SU-DHL-6 (cell line): Measurements from ENCODE around the gene MIS18BP1.

Source experiments
- H2AFZ ChIP-seq: fragments of 200-600 bp; sonication (generic); 2 replicates; pipeline ENCODE4 v1.6.1; 2014; ENCODE audit warnings: low read depth, mild to moderate bottlenecking, moderate library complexity, mixed read lengths, antibody characterized with exemption, low read length; ENCODE audit not compliant: severe bottlenecking
- H3F3A ChIP-seq: fragments of 200-600 bp; shearing (Covaris generic); 2 replicates; pipeline ENCODE4 v1.6.0; 2016; ENCODE audit warnings: antibody characterized with exemption, mild to moderate bottlenecking; ENCODE audit not compliant: insufficient read depth
- H3K27ac ChIP-seq: fragments of 200-600 bp; sonication (generic); 2 replicates; pipeline ENCODE4 v1.5.1; 2016; ENCODE audit warnings: low read depth, mild to moderate bottlenecking, low read length, moderate library complexity, mixed read lengths
- H3K27me3 ChIP-seq: fragments of 200-600 bp; sonication (generic), shearing (Covaris generic); 2 replicates; pipeline ENCODE4 v1.6.0; 2014; ENCODE audit warnings: mild to moderate bottlenecking, low read length
- H3K36me3 ChIP-seq: fragments of 200-600 bp; sonication (generic); 2 replicates; pipeline ENCODE4 v1.6.1; 2014; ENCODE audit warnings: mild to moderate bottlenecking, low read length, mixed read lengths
- H3K4me2 ChIP-seq: fragments of 300-600, 200-600 bp; shearing (Covaris generic), sonication (generic); 2 replicates; pipeline ENCODE4 v1.6.0; 2014; ENCODE audit warnings: low read length, low read depth, mild to moderate bottlenecking; ENCODE audit not compliant: poor library complexity, severe bottlenecking
- H3K4me3 ChIP-seq: fragments of 200-600 bp; sonication (generic); 2 replicates; pipeline ENCODE4 v1.5.1; 2014; ENCODE audit warnings: antibody characterized with exemption, low read length, mild to moderate bottlenecking, mixed read lengths; ENCODE audit not compliant: insufficient read depth, poor library complexity, severe bottlenecking
- H3K79me2 ChIP-seq: fragments of 200-600 bp; sonication (generic); 2 replicates; pipeline ENCODE4 v1.6.1; 2014; ENCODE audit warnings: mild to moderate bottlenecking, low read length, moderate library complexity; ENCODE audit not compliant: insufficient read depth
- H3K9ac ChIP-seq: fragments of 200-600 bp; sonication (generic); 2 replicates; pipeline ENCODE4 v1.7.0; 2014; ENCODE audit warnings: mild to moderate bottlenecking, low read length
- H3K9me2 ChIP-seq: fragments of 200-600 bp; sonication (generic); replicated peaks from 2 replicates; pipeline ENCODE4 v1.6.1; 2014; ENCODE audit warnings: low read length; ENCODE audit not compliant: insufficient read depth
- H3K9me3 ChIP-seq: fragments of 200-600 bp; sonication (generic); 2 replicates; pipeline ENCODE4 v1.6.1; 2014; ENCODE audit warnings: low read length, mixed read lengths; ENCODE audit not compliant: insufficient read depth
- H4K20me1 ChIP-seq: fragments of 200-600 bp; sonication (generic); 2 replicates; pipeline ENCODE4 v1.6.1; 2014; ENCODE audit warnings: low read depth, mild to moderate bottlenecking, antibody characterized with exemption, low read length, moderate library complexity, mixed read lengths
- EZH2phosphoT487 ChIP-seq: fragments of 200-600 bp; sonication (generic), shearing (Covaris generic); conservative IDR thresholded peaks from 2 replicates; pipeline ENCODE4 v1.6.1; 2018; ENCODE audit warnings: mild to moderate bottlenecking, antibody characterized with exemption, low read length, moderate library complexity, mixed read lengths
- TF ChIP-seq, protein P1 (sequence below): fragments of 200-600 bp; sonication (generic); IDR thresholded peaks from one replicate; pipeline ENCODE4 v1.5.1; 2017; ENCODE audit warnings: antibody characterized with exemption, mild to moderate bottlenecking, low read length, moderate library complexity; ENCODE audit not compliant: insufficient read depth, poor library complexity, severe bottlenecking

MIS18BP1 gene

GRCh38 chr14:45181806-45182205 lies 71.2 kb downstream of the MIS18BP1 start:
- no peak overlapping the region for H2AFZ ChIP-seq
- no peaks in the 10 kb centered on the region for H3K79me2 ChIP-seq
- no peak overlapping the region for H3K27ac ChIP-seq
- no peaks in the 10 kb centered on the region for H4K20me1 ChIP-seq
- H3K9me2 ChIP-seq: no peaks in the 10 kb centered on the region
- H3K36me3 ChIP-seq: peaks cover 20% of the 10 kb centered on the region; the same call in 1 of the 2 replicates
- no peak for TF ChIP-seq EZH2phosphoT487
- TF ChIP-seq, protein P1, sequence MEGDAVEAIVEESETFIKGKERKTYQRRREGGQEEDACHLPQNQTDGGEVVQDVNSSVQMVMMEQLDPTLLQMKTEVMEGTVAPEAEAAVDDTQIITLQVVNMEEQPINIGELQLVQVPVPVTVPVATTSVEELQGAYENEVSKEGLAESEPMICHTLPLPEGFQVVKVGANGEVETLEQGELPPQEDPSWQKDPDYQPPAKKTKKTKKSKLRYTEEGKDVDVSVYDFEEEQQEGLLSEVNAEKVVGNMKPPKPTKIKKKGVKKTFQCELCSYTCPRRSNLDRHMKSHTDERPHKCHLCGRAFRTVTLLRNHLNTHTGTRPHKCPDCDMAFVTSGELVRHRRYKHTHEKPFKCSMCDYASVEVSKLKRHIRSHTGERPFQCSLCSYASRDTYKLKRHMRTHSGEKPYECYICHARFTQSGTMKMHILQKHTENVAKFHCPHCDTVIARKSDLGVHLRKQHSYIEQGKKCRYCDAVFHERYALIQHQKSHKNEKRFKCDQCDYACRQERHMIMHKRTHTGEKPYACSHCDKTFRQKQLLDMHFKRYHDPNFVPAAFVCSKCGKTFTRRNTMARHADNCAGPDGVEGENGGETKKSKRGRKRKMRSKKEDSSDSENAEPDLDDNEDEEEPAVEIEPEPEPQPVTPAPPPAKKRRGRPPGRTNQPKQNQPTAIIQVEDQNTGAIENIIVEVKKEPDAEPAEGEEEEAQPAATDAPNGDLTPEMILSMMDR: no peak
- no peak overlapping the region for H3K4me3 ChIP-seq
- no peak overlapping the region for H3K9ac ChIP-seq
- 0 out of 2 replicates have a peak, but pooled peaks cover 4% of the 10 kb centered on the region for H3F3A ChIP-seq
- no peak overlapping the region for H3K4me2 ChIP-seq
- no peaks in the 10 kb centered on the region for H3K27me3 ChIP-seq
- H3K9me3 ChIP-seq: no peaks in the 10 kb centered on the region

GRCh38 chr14:45181329-45181728 lies 71.7 kb downstream of the MIS18BP1 start:
- H3K4me2 ChIP-seq: no peak overlapping the region

GRCh38 chr14:45177076-45177475 lies 75.9 kb downstream of the MIS18BP1 start:
- no peak overlapping the region for H3K9ac ChIP-seq
- no peaks in the 10 kb centered on the region for H4K20me1 ChIP-seq
- no peak overlapping the region for H3K27ac ChIP-seq
- no peaks in the 10 kb centered on the region for H3K9me2 ChIP-seq
- no peaks in the 10 kb centered on the region for H3K9me3 ChIP-seq
- H3K36me3 ChIP-seq: peaks cover 32% of the 10 kb centered on the region; the same call in 1 of the 2 replicates
- H3K27me3 ChIP-seq: no peaks in the 10 kb centered on the region
- TF ChIP-seq EZH2phosphoT487: no peak
- no peaks in the 10 kb centered on the region for H3K79me2 ChIP-seq
- H3K4me2 ChIP-seq: no peak overlapping the region
- H3K4me3 ChIP-seq: no peak overlapping the region
- H2AFZ ChIP-seq: no peak overlapping the region
- H3F3A ChIP-seq: 0 out of 2 replicates have a peak, but pooled peaks cover 4% of the 10 kb centered on the region

More at GRCh38 chr14:45181329-45181728, 71.7 kb downstream of the MIS18BP1 start:
- Histone ChIP-seq H3K27ac (no peak overlapping the region), H3K9me2 (no peaks in the 10 kb centered on the region), H3F3A (0 out of 2 replicates have a peak, but pooled peaks cover 4% of the 10 kb centered on the region), H3K27me3 (no peaks in the 10 kb centered on the region), H4K20me1 (no peaks in the 10 kb centered on the region), H2AFZ (no peak overlapping the region), H3K4me3 (no peak overlapping the region), H3K79me2 (no peaks in the 10 kb centered on the region), H3K36me3 (peaks cover 18% of the 10 kb centered on the region; the same call in 1 of the 2 replicates), H3K9me3 (no peaks in the 10 kb centered on the region), H3K9ac (no peak overlapping the region)
- TF ChIP-seq, protein P1: no peak
- TF ChIP-seq EZH2phosphoT487: no peak

- Histone ChIP-seq H3K79me2 (no peaks in the 10 kb centered on the region), H3K9me3 (no peaks in the 10 kb centered on the region), H3K4me2 (no peak overlapping the region), H3F3A (no peaks in the 10 kb centered on the region), H3K9me2 (no peaks in the 10 kb centered on the region), H2AFZ (no peak overlapping the region), H3K27ac (no peak overlapping the region), H3K27me3 (no peaks in the 10 kb centered on the region), H4K20me1 (no peaks in the 10 kb centered on the region), H3K36me3 (peaks cover 22% of the 10 kb centered on the region; the same call in 1 of the 2 replicates), H3K4me3 (no peak overlapping the region), H3K9ac (no peak overlapping the region)
- TF ChIP-seq EZH2phosphoT487: no peak
- TF ChIP-seq, protein P1: no peak
These were observed 83.1 kb downstream of the MIS18BP1 start for GRCh38 chr14:45169906-45170305.
